SK-N-SH (cell line): ENCODE data around the gene ACSL3. TPM values are rescaled to one million over a fixed set of nuclear protein-coding genes. Genes with fewer than 3 reads are reported as not detected.

ENCODE experiments used
- CTCF ChIA-PET: fragments of 300-600, 350-600 bp; formaldehyde crosslinking; extraction: SDS; loops from one replicate; lab custom pipeline; 2021; lab: Yijun Ruan, JAX
- POLR2A ChIA-PET: fragments of 350-600 bp; sonication (Branson Sonifier 250); formaldehyde crosslinking; extraction: SDS; loops from one replicate; lab custom pipeline; 2020; ENCODE audit warnings: antibody characterized with exemption, inconsistent platforms; lab: Yijun Ruan, JAX
- DNase-seq: peaks from one replicate; pipeline ENCODE4 v3.0.0; 2012
- H2AFZ ChIP-seq: fragments of 200-600 bp; sonication (generic); 2 replicates; pipeline ENCODE4 v1.8.1; 2016; ENCODE audit warnings: antibody characterized with exemption, mild to moderate bottlenecking, low read depth
- H3F3A ChIP-seq: fragments of 200-600 bp; sonication (generic); replicated peaks from 2 replicates; pipeline ENCODE3; 2016; ENCODE audit warnings: antibody characterized with exemption, mild to moderate bottlenecking; ENCODE audit not compliant: insufficient read depth
- H3K27ac ChIP-seq, 2 experiments: fragments of 200-500 bp in 1 of 2; fragments of 200-600 bp in 1 of 2; sonication (Bioruptor generic) in 1 of 2; sonication (generic), shearing (Covaris generic) in 1 of 2; 2 replicates each; pipeline versions ENCODE4 v1.5.1 to v1.6.1; 2014 to 2016; ENCODE audit warnings: low read depth in 2 of 2, inconsistent platforms in 1 of 2, low read length in 1 of 2, mild to moderate bottlenecking in 1 of 2, mixed read lengths in 1 of 2
- H3K27me3 ChIP-seq: fragments of 200-600 bp; sonication (generic), shearing (Covaris generic); 2 replicates; pipeline ENCODE4 v1.6.1; 2016; ENCODE audit warnings: mixed run types; ENCODE audit not compliant: insufficient read depth
- H3K36me3 ChIP-seq, 2 experiments: fragments of 200-500 bp in 1 of 2; fragments of 200-600 bp in 1 of 2; sonication (Bioruptor generic) in 1 of 2; sonication (generic) in 1 of 2; replicated peaks in 1 of 2; 2 replicates each; pipeline versions ENCODE3 to v1.5.1; 2014 to 2016; ENCODE audit warnings: low read length in 1 of 2, mild to moderate bottlenecking in 1 of 2; ENCODE audit not compliant: insufficient read depth in 2 of 2, control insufficient read depth in 1 of 2
- H3K4me1 ChIP-seq, 2 experiments: fragments of 200-500 bp in 1 of 2; fragments of 200-600 bp in 1 of 2; sonication (Bioruptor generic) in 1 of 2; sonication (generic), shearing (Covaris generic) in 1 of 2; 2 replicates each; pipeline versions ENCODE4 v1.5.1 to v1.6.1; 2014 to 2016; ENCODE audit warnings: low read depth in 1 of 2, low read length in 1 of 2, mixed run types in 1 of 2; ENCODE audit not compliant: insufficient read depth in 2 of 2, control insufficient read depth in 1 of 2
- H3K4me2 ChIP-seq: fragments of 200-600 bp; sonication (generic), shearing (Covaris generic); 2 replicates; pipeline ENCODE4 v1.6.1; 2017; ENCODE audit warnings: mixed run types
- H3K4me3 ChIP-seq, 2 experiments: fragments of 200-500 bp in 1 of 2; fragments of 200-600 bp in 1 of 2; sonication (Bioruptor generic) in 1 of 2; sonication (generic), shearing (Covaris generic) in 1 of 2; 2 replicates each; pipeline versions ENCODE4 v1.5.1 to v1.8.1; 2014 to 2016; ENCODE audit warnings: low read depth in 2 of 2, inconsistent platforms in 1 of 2, low read length in 1 of 2, mild to moderate bottlenecking in 1 of 2, mixed read lengths in 1 of 2, moderate library complexity in 1 of 2
- H3K79me2 ChIP-seq: fragments of 200-600 bp; sonication (generic); 2 replicates; pipeline ENCODE4 v1.8.1; 2017; ENCODE audit warnings: mild to moderate bottlenecking; ENCODE audit not compliant: insufficient read depth
- H3K9ac ChIP-seq: fragments of 200-600 bp; sonication (generic); 2 replicates; pipeline ENCODE4 v1.6.1; 2017; ENCODE audit warnings: mixed run types
- H3K9me2 ChIP-seq: fragments of 200-600 bp; sonication (generic); 2 replicates; pipeline ENCODE4 v1.6.1; 2017; ENCODE audit warnings: mixed run types
- H3K9me3 ChIP-seq: fragments of 200-600 bp; sonication (generic); 2 replicates; pipeline ENCODE4 v1.6.1; 2017; ENCODE audit warnings: mixed run types, mild to moderate bottlenecking, moderate library complexity
- H4K20me1 ChIP-seq: fragments of 200-600 bp; sonication (generic); 2 replicates; pipeline ENCODE4 v1.6.1; 2017; ENCODE audit warnings: mild to moderate bottlenecking, mixed run types; ENCODE audit not compliant: insufficient read depth
- FOXJ3 ChIP-seq: sonication (generic); formaldehyde crosslinking; IDR thresholded peaks from 2 replicates; pipeline ENCODE4 v1.5.1; 2020; ENCODE audit warnings: mild to moderate bottlenecking, missing genetic modification reagents
- MAX ChIP-seq: IDR thresholded peaks from 2 replicates; pipeline ENCODE4 v1.4.0; 2012; ENCODE audit warnings: low read depth
- RCOR1 ChIP-seq: fragments of 150-350 bp; IDR thresholded peaks from 2 replicates; pipeline ENCODE4 v1.6.1; 2017; ENCODE audit warnings: antibody characterized with exemption, low read length
- RFX5 ChIP-seq: IDR thresholded peaks from 2 replicates; pipeline ENCODE4 v1.6.1; 2012; ENCODE audit warnings: mild to moderate bottlenecking, improper control_type of control experiment, low read length
- RXRA ChIP-seq: IDR thresholded peaks from 2 replicates; pipeline ENCODE4 v1.4.0; 2012; ENCODE audit warnings: low read depth, mild to moderate bottlenecking, borderline replicate concordance
- SMC3 ChIP-seq: IDR thresholded peaks from 2 replicates; pipeline ENCODE4 v1.6.1; 2012; ENCODE audit warnings: low read depth, low read length, improper control_type of control experiment
- TAF1 ChIP-seq: IDR thresholded peaks from 2 replicates; pipeline ENCODE4 v1.6.1; 2012; ENCODE audit warnings: low read depth, mild to moderate bottlenecking, low read length, moderate library complexity, borderline replicate concordance
- YY1 ChIP-seq: IDR thresholded peaks from 2 replicates; pipeline ENCODE4 v1.4.0; 2012; ENCODE audit warnings: low read depth, mild to moderate bottlenecking
- WGBS: methylation state at CpG from one replicate; pipeline ENCODE4 v1.1.6; 2017; ENCODE audit warnings: low lambda C conversion rate; 5-methylcytosine and 5-hydroxymethylcytosine counted together
- polyA plus RNA-seq, 3 experiments: library from polyadenylated mRNA; depleted of rRNA; stranded (reverse); fragments of >200 nt; gene quantifications; 2 replicates each; pipeline ENCODE4 v1.2.3, GENCODE V29; 2012
- TF ChIP-seq, protein P1 (sequence below): IDR thresholded peaks from 2 replicates; pipeline ENCODE4 v1.4.0; 2012; ENCODE audit warnings: low read depth, borderline replicate concordance
- TF ChIP-seq, protein P2 (sequence below): IDR thresholded peaks from 2 replicates; pipeline ENCODE4 v1.6.1; 2012; ENCODE audit warnings: mild to moderate bottlenecking, low read depth, low read length, moderate library complexity

ACSL3 gene
- polyA plus RNA-seq, 1 of the 3 experiments (the other 2 are of a cell fraction) = 15.7 TPM

GRCh38 chr2:222978850-222979249 is 118.0 kb downstream of the ACSL3 start:
- CTCF ChIA-PET = interaction anchor here (0.7 to 1.7 kb wide), 2 partner anchors 385 to 819 kb away, joined by 3 to 4 read pairs; no protein-coding TSS in a partner anchor
- no peaks in the 10 kb centered on the region for H3K79me2 ChIP-seq
- H3K36me3 ChIP-seq = no peaks in the 10 kb centered on the region
- DNase-seq = no peak
- H3K4me2 ChIP-seq = no peak overlapping the region
- POLR2A ChIA-PET = no interaction called here
- H2AFZ ChIP-seq = no peak overlapping the region
- no peaks in the 10 kb centered on the region for H3K27me3 ChIP-seq
- no peaks in the 10 kb centered on the region for H4K20me1 ChIP-seq
- no peak overlapping the region for H3K9ac ChIP-seq
- no peak for TF ChIP-seq YY1
- no peak for TF ChIP-seq TAF1
- TF ChIP-seq RFX5 = no peak
- TF ChIP-seq, protein P1, sequence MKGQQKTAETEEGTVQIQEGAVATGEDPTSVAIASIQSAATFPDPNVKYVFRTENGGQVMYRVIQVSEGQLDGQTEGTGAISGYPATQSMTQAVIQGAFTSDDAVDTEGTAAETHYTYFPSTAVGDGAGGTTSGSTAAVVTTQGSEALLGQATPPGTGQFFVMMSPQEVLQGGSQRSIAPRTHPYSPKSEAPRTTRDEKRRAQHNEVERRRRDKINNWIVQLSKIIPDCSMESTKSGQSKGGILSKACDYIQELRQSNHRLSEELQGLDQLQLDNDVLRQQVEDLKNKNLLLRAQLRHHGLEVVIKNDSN = no peak
- no peak for TF ChIP-seq RXRA
- H3K9me3 ChIP-seq = no peaks in the 10 kb centered on the region
- H3K9me2 ChIP-seq = no peaks in the 10 kb centered on the region
- H3F3A ChIP-seq = no peaks in the 10 kb centered on the region
- peak overlapping the region in 1 of 2 experiments; percentile 6; a peak in 1 of 4 replicates for H3K27ac ChIP-seq
- H3K4me3 ChIP-seq = no peak overlapping the region
- H3K4me1 ChIP-seq = peaks cover 7 to 8% of the 10 kb centered on the region in 2 experiments; a peak in 2 of 4 replicates

DNA sequence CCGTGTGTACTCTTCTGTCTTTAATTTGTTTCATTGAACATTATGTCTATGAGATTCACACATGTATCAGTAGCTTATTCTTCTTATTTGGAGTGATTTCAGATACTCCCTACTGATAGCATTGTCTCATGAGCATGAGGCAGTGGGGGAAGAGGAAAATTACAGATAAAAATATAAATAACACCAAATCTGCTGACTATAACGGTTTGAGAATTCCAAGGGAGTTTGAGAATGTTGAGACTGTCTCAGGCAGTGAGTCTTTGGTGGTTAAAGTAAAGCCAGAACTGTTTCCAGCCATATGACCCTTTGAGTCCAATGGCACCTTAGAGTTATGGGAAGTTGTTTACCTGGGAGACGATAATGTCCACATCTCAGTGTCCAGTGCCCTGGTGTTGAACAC is 118.6 kb downstream of the ACSL3 start:
- Histone ChIP-seq H3K4me2 (no peak overlapping the region), H3F3A (no peaks in the 10 kb centered on the region), H3K27ac (no peak overlapping the region), H3K79me2 (no peaks in the 10 kb centered on the region), H4K20me1 (no peaks in the 10 kb centered on the region), H2AFZ (no peak overlapping the region), H3K9me3 (no peaks in the 10 kb centered on the region), H3K9ac (no peak overlapping the region), H3K36me3 (no peaks in the 10 kb centered on the region), H3K27me3 (no peaks in the 10 kb centered on the region), H3K9me2 (no peaks in the 10 kb centered on the region), H3K4me3 (no peak overlapping the region), H3K4me1 (peaks cover 7 to 8% of the 10 kb centered on the region in 2 experiments; a peak in 2 of 4 replicates)
- CTCF ChIA-PET = interaction anchor here (0.5 to 1.7 kb wide), 4 partner anchors 8 to 818 kb away, joined by 3 to 4 read pairs (median 4); no protein-coding TSS in a partner anchor
- 79% methylated on average over 3 of the region's 3 CpGs for WGBS
- POLR2A ChIA-PET = no interaction called here
- no peak for DNase-seq
- TF ChIP-seq, protein P2, sequence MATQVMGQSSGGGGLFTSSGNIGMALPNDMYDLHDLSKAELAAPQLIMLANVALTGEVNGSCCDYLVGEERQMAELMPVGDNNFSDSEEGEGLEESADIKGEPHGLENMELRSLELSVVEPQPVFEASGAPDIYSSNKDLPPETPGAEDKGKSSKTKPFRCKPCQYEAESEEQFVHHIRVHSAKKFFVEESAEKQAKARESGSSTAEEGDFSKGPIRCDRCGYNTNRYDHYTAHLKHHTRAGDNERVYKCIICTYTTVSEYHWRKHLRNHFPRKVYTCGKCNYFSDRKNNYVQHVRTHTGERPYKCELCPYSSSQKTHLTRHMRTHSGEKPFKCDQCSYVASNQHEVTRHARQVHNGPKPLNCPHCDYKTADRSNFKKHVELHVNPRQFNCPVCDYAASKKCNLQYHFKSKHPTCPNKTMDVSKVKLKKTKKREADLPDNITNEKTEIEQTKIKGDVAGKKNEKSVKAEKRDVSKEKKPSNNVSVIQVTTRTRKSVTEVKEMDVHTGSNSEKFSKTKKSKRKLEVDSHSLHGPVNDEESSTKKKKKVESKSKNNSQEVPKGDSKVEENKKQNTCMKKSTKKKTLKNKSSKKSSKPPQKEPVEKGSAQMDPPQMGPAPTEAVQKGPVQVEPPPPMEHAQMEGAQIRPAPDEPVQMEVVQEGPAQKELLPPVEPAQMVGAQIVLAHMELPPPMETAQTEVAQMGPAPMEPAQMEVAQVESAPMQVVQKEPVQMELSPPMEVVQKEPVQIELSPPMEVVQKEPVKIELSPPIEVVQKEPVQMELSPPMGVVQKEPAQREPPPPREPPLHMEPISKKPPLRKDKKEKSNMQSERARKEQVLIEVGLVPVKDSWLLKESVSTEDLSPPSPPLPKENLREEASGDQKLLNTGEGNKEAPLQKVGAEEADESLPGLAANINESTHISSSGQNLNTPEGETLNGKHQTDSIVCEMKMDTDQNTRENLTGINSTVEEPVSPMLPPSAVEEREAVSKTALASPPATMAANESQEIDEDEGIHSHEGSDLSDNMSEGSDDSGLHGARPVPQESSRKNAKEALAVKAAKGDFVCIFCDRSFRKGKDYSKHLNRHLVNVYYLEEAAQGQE = no peak
- TF ChIP-seq SMC3 = no peak
- TF ChIP-seq RXRA = no peak
- TF ChIP-seq FOXJ3 (CRISPR knock-in tag) = no peak
- TF ChIP-seq MAX = no peak
- TF ChIP-seq TAF1 = no peak
- TF ChIP-seq RCOR1 = no peak
